ENCODE data around the gene PSTK. TPM values are rescaled to one million over a fixed set of nuclear protein-coding genes. Genes with fewer than 3 reads are reported as not detected.

The PSTK gene
- total and polyA plus RNA-seq, 9 of the 15 experiments (the other 6 are each of a cell fraction or from before 2014, with no cell fraction given): 13.2 to 49.7 (median 18.9) TPM

DNA sequence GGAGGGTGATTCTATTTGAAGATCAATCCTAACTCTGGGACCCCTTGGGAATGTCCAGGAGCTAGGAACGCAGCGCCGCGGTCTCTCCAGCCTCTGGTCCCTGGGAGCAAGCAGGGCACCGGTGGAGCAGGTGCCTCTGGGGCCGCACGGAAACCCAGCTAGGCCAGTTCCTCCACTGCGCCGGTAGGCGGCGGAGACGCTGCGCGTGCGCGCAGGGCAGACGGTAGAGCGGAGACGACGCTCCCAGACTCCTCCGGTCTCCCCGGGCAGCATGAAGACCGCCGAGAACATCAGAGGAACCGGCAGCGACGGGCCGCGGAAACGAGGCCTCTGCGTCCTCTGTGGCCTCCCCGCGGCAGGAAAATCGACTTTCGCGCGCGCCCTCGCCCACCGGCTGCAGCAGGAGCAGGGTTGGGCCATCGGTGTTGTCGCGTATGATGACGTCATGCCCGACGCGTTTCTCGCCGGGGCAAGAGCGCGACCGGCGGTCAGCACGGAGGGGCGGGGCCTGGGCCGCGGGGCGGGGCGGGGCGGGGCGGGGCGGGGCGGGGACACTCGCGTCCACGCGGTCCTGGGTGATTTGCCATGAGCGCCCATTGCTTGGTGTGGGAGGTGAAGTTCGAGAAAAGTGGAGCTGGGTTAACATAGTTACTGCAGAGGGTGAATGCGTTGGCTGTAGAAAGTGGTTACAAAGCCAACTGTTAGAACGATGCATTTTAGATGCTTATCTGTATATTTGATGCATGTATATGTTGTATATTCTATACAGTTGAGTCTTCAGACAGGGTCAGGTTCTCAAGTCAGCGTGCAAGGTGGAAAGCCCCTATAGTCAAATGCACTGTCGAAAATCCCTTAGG lies at the start of gene PSTK (continued):
- TF ChIP-seq ZHX1 (conservative IDR thresholded peaks at IDR 0.05; ENCODE audit: low read length) (no peak), GATA2 (CRISPR knock-in tag; IDR thresholded peaks at IDR 0.05) (no peak), PTBP1 (IDR thresholded peaks at IDR 0.05; ENCODE audit: low read depth, low read length) (no peak), ATF3 (IDR thresholded peaks at IDR 0.05) (peak; percentile 99), ATF3 (CRISPR knock-in tag; conservative IDR thresholded peaks at IDR 0.05) (peak; percentile 39; the same call in 1 of the 2 replicates), E2F4 (CRISPR knock-in tag; IDR thresholded peaks at IDR 0.05; ENCODE audit: low read depth) (no peak), ZBTB26 (CRISPR knock-in tag; IDR thresholded peaks at IDR 0.05) (no peak), PML (IDR thresholded peaks at IDR 0.05; ENCODE audit: low read length) (peak; percentile 41; the same call in 1 of the 2 replicates), E2F3 (CRISPR knock-in tag; IDR thresholded peaks at IDR 0.05) (no peak), DDX20 (tag; IDR thresholded peaks at IDR 0.05; ENCODE audit: low read depth) (no peak), MAFK (IDR thresholded peaks at IDR 0.05; ENCODE audit: low read length) (no peak), TCF7L2 (IDR thresholded peaks at IDR 0.05; ENCODE audit: low read depth, low read length) (no peak), ZNF444 (CRISPR knock-in tag; IDR thresholded peaks at IDR 0.05) (no peak), XRCC5 (IDR thresholded peaks at IDR 0.05; ENCODE audit: low read depth, low read length) (peak; percentile 49; the same call in 1 of the 2 replicates), ARNT (IDR thresholded peaks at IDR 0.05) (no peak), HMG20A (CRISPR knock-in tag; conservative IDR thresholded peaks at IDR 0.05) (no peak), NONO (IDR thresholded peaks at IDR 0.05; ENCODE audit: low read depth in 2 of 2, low read length in 1 of 2) (0 out of 4 replicates have a peak, but pooled peaks have one; percentile 17 to 21), HDAC8 (tag; IDR thresholded peaks at IDR 0.05) (no peak), CHCHD3 (CRISPR knock-in tag; IDR thresholded peaks at IDR 0.05) (no peak), SMARCB1 (IDR thresholded peaks at IDR 0.05; ENCODE audit: insufficient read length, low read depth) (no peak), EZH2 (IDR thresholded peaks at IDR 0.05; ENCODE audit: borderline replicate concordance, low read depth, low read length) (no peak), CC2D1A (IDR thresholded peaks at IDR 0.05) (no peak; the same call in 1 of the 2 replicates), TEAD4 (IDR thresholded peaks at IDR 0.05; ENCODE audit: low read length) (0 out of 2 replicates have a peak, but pooled peaks have one; percentile 11), TEAD4 (CRISPR knock-in tag; IDR thresholded peaks at IDR 0.05; ENCODE audit: borderline replicate concordance) (peak; percentile 71; the same call in 1 of the 2 replicates)

Data from K562 (cell line).